Neural crest cell (in vitro differentiated cells): ENCODE results near the gene CXorf58. TPM values are rescaled to one million over a fixed set of nuclear protein-coding genes. Genes with fewer than 3 reads are reported as not detected.
"Not testable (repeated sequence)": the region's sequence is repeated elsewhere in the genome, so short reads cannot be mapped to it uniquely, and the experiment has no call there.

ENCODE experiments used
- DNase-seq: peaks from one replicate; pipeline ENCODE4 v3.0.0; 2021; ENCODE audit warnings: low read depth, mixed read lengths, low spot score
- H3K27ac Mint-ChIP-seq: one replicate; pipeline ENCODE4 v1.8.0; 2021; ENCODE audit warnings: mild to moderate bottlenecking, mixed read lengths; ENCODE audit not compliant: unreplicated experiment
- H3K27me3 Mint-ChIP-seq: 2 replicates; pipeline ENCODE4 v1.8.0; 2021; ENCODE audit warnings: low read depth, mild to moderate bottlenecking, mixed read lengths
- H3K36me3 Mint-ChIP-seq: 2 replicates; pipeline ENCODE4 v1.8.0; 2021; ENCODE audit warnings: low read depth, mild to moderate bottlenecking, mixed read lengths
- H3K4me1 Mint-ChIP-seq: 2 replicates; pipeline ENCODE4 v1.8.0; 2021; ENCODE audit warnings: mixed read lengths
- H3K4me3 Mint-ChIP-seq: one replicate; pipeline ENCODE4 v1.8.0; 2021; ENCODE audit warnings: mild to moderate bottlenecking, mixed read lengths
- H3K9me3 Mint-ChIP-seq: 2 replicates; pipeline ENCODE4 v1.8.0; 2021; ENCODE audit warnings: mixed read lengths
- CTCF ChIP-seq: fragments of 200-600 bp; sonication (generic); conservative IDR thresholded peaks from 2 replicates; pipeline ENCODE4 v1.5.0; 2021; ENCODE audit warnings: antibody characterized with exemption, mild to moderate bottlenecking
- long read RNA-seq: library from polyadenylated mRNA; unstranded; transcript quantifications from one replicate; pipeline ENCODE4 v2.0.0, GENCODE V29; 2020
- total RNA-seq: library from RNA; stranded (reverse); gene quantifications from 2 replicates; pipeline ENCODE4 v1.2.1, GENCODE V29; 2021

The CXorf58 gene, protein sequence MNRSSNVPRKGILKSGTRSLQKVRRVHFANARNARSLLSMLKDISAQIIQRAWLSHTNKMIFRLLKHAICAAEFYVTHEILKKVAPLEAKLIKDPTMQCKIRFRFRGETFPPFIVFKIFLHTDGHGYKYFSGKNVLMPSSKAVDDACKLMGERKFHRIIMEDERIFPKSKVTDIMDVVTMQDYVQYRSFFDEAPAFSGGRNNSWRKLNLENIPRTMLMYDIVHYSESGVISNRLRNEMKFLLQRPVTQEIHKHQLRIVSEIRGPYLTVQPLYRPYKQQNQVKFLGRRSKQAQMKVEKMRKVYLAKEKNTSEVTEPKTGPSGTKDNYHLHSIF
- total RNA-seq, result 0.26 TPM in 1 of 2 replicates, not detected in the other
- long read RNA-seq, partial matches to known transcripts, result 1 of 2 reads
- long read RNA-seq, other reads (novel, unspliced or antisense), result 1 of 2 reads

- peak; percentile 94 for TF ChIP-seq CTCF
- DNase-seq, result peak; percentile 94
- Mint-ChIP-seq H3K4me3 (peak within 1 kb of the TSS; percentile 94), H3K4me1 (peaks cover 27% of the 10 kb centered on the region), H3K27me3 (no peaks in the 10 kb centered on the region), H3K9me3 (no peaks in the 10 kb centered on the region), H3K36me3 (no peaks in the 10 kb centered on the region), H3K27ac (peak within 1 kb of the TSS; percentile 96)
Measured at GRCh38 chrX:23907498-23908218, at the start of gene CXorf58, which contains the start of gene APOO. TSS of gene CXorf58 (plus strand) at chrX:23908006. CDS start at chrX:23910303, 2,297 bp downstream. TSS of gene APOO (minus strand) at chrX:23907938. CDS start at chrX:23907702, 236 bp downstream.

GRCh38 chrX:23859238-23859637 lies 48.6 kb upstream of the CXorf58 start:
- not testable (repeated sequence) for H3K4me1 Mint-ChIP-seq, H3K4me3 Mint-ChIP-seq, H3K27me3 Mint-ChIP-seq, DNase-seq, H3K9me3 Mint-ChIP-seq, H3K27ac Mint-ChIP-seq
- peaks cover 15% of the 10 kb centered on the region for H3K36me3 Mint-ChIP-seq

- H3K27ac Mint-ChIP-seq, result no peak overlapping the region
- H3K27me3 Mint-ChIP-seq, result no peaks in the 10 kb centered on the region
- H3K4me3 Mint-ChIP-seq, result no peak overlapping the region
- no peak for DNase-seq
- no peak for TF ChIP-seq CTCF
- no peaks in the 10 kb centered on the region for H3K9me3 Mint-ChIP-seq
- no peaks in the 10 kb centered on the region for H3K4me1 Mint-ChIP-seq
- H3K36me3 Mint-ChIP-seq, result peaks cover 29% of the 10 kb centered on the region
Measured at GRCh38 chrX:23861215-23861896, 46.5 kb upstream of the CXorf58 start.

GRCh38 chrX:23861952-23862351 lies 45.9 kb upstream of the CXorf58 start:
- not testable (repeated sequence) for DNase-seq, H3K4me3 Mint-ChIP-seq, H3K27ac Mint-ChIP-seq, H3K27me3 Mint-ChIP-seq, H3K4me1 Mint-ChIP-seq, H3K9me3 Mint-ChIP-seq
- H3K36me3 Mint-ChIP-seq, result peaks cover 26% of the 10 kb centered on the region

DNA sequence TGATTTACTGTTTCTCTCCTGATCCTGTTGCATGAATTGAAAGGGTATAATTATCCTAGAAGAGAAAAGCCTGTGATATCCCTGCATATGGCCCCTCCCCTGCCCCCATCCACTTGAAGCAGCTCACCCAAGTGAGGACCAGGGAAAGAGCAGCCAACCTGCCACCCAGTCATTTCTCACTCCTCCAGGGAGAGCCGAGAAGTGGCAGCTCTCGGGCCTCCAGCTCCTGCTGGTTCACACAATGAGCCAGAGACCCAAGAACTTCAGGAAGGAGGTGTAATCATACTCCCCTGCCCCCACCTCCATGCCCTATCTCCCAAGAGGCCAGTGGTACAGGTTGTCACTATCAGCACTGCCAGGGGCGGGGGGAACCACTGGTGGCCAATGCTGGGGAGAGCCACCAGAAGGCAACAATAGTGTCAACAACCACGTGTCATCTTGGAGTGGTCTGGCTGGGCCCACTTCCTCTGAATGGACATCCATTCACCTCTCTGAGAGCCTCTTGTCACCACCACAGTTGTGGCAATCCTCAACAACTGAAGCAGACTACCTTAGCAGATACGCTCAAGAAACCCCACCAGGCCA lies 43.0 kb upstream of the CXorf58 start:
- H3K9me3 Mint-ChIP-seq, result no peaks in the 10 kb centered on the region
- no peak for DNase-seq
- no peak overlapping the region for H3K4me3 Mint-ChIP-seq
- H3K27ac Mint-ChIP-seq, result no peak overlapping the region
- no peaks in the 10 kb centered on the region for H3K4me1 Mint-ChIP-seq
- TF ChIP-seq CTCF, result no peak
- no peaks in the 10 kb centered on the region for H3K27me3 Mint-ChIP-seq
- peaks cover 30% of the 10 kb centered on the region for H3K36me3 Mint-ChIP-seq

GRCh38 chrX:23870041-23870440 lies 37.8 kb upstream of the CXorf58 start:
- Mint-ChIP-seq H3K4me1 (peaks cover 6% of the 10 kb centered on the region), H3K27ac (no peak overlapping the region)
- no peak for DNase-seq

More at GRCh38 chrX:23870041-23870440, 37.8 kb upstream of the CXorf58 start:
- Mint-ChIP-seq H3K27me3 (no peaks in the 10 kb centered on the region), H3K36me3 (peaks cover 20% of the 10 kb centered on the region), H3K9me3 (no peaks in the 10 kb centered on the region), H3K4me3 (no peak overlapping the region)
- no peak for TF ChIP-seq CTCF
